ENCODE data around the gene SCRN3. TPM values are rescaled to one million over a fixed set of nuclear protein-coding genes. Genes with fewer than 3 reads are reported as not detected.
"Not testable (repeated sequence)": the region's sequence is repeated elsewhere in the genome, so short reads cannot be mapped to it uniquely, and the experiment has no call there.

Gene SCRN3, protein sequence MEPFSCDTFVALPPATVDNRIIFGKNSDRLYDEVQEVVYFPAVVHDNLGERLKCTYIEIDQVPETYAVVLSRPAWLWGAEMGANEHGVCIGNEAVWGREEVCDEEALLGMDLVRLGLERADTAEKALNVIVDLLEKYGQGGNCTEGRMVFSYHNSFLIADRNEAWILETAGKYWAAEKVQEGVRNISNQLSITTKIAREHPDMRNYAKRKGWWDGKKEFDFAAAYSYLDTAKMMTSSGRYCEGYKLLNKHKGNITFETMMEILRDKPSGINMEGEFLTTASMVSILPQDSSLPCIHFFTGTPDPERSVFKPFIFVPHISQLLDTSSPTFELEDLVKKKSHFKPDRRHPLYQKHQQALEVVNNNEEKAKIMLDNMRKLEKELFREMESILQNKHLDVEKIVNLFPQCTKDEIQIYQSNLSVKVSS
- total RNA-seq (10 to 100 TPM; 13.9 to 22.6 TPM), polyA plus RNA-seq (10 to 100 TPM; 12.7 to 19.3 TPM)
- long read RNA-seq, donor 1, partial matches to known transcripts = 0 of 12 reads
- long read RNA-seq, donor 1, other reads (novel, unspliced or antisense) = 8 of 12 reads
- long read RNA-seq, donor 2, partial matches to known transcripts = 0 of 5 reads
- long read RNA-seq, donor 2, other reads (novel, unspliced or antisense) = 4 of 5 reads

- 0 to 1% methylated on average over 35 of the region's 35 CpGs for WGBS, 2 donors
- Histone ChIP-seq H3K36me3 (ENCODE audit: control insufficient read depth in 1 of 2, insufficient read depth in 2 of 2, low read length in 1 of 2) (no peaks in the 10 kb centered on the region), H3K4me1 (ENCODE audit: control insufficient read depth in 1 of 2, insufficient read depth in 2 of 2, low read length in 2 of 2) (peaks cover 1 to 3% of the 10 kb centered on the region in 2 donors), H3K4me3 (ENCODE audit: low read length in 2 of 2) (peak within 1 kb of the TSS; percentile 79 to 99), H3K9me3 (ENCODE audit: control insufficient read depth, low read length) (no peaks in the 10 kb centered on the region), H3K27me3 (ENCODE audit: control insufficient read depth in 1 of 2, insufficient read depth in 2 of 2, low read length in 1 of 2) (no peaks in the 10 kb centered on the region), H3K27ac (ENCODE audit: low read depth in 1 of 2, low read length in 2 of 2) (peak within 1 kb of the TSS in 1 of 2 donors; percentile 91)
- DNase-seq (peak; percentile 80 to 85), ATAC-seq (ENCODE audit: low FRiP score) (peak; percentile 93)
- intact Hi-C loops (cut with DNase I) = loop anchor here in 1 of 2 donors (2.0 kb wide), 1 partner anchor 41 kb away; no protein-coding TSS in a partner anchor
Measured at GRCh38 chr2:174395284-174395968, at the start of gene SCRN3. TSS of gene SCRN3 (plus strand) at chr2:174395730. CDS start at chr2:174398284, 2,554 bp downstream.

DNA sequence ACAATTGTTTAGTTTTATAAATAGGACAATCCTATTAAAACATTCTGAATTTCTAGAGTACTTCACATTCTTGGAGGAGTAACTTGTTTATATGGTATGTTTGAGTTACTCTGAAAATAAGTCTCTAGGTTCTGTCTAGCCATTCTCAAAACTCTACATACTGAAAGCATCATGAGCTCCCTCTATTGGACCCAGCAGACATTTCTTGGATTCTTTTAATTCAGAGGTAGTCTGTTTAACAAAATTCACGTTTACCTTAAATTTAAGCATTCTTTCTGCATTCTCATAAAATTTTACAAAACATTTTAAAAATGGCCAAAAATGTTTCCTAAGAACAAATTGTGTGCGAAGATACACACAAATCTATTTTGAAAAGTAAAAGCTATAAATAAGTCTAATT lies 45.5 kb upstream of the SCRN3 start:
- Histone ChIP-seq H3K36me3 (ENCODE audit: control insufficient read depth in 1 of 2, insufficient read depth in 2 of 2, low read length in 1 of 2) (peaks cover 3 to 4% of the 10 kb centered on the region in 2 donors), H3K27ac (ENCODE audit: low read depth in 1 of 2, low read length in 2 of 2) (no peak overlapping the region), H3K4me1 (ENCODE audit: control insufficient read depth in 1 of 2, insufficient read depth in 2 of 2, low read length in 2 of 2) (no peaks in the 10 kb centered on the region), H3K4me3 (ENCODE audit: low read length in 2 of 2) (no peak overlapping the region), H3K27me3 (ENCODE audit: control insufficient read depth in 1 of 2, insufficient read depth in 2 of 2, low read length in 1 of 2) (no peaks in the 10 kb centered on the region), H3K9me3 (ENCODE audit: control insufficient read depth, low read length) (no peaks in the 10 kb centered on the region)
- WGBS, 2 donors = 66 to 74% methylated on average over 2 of the region's 2 CpGs
- no peak for ATAC-seq (ENCODE audit: low FRiP score)
- DNase-seq = no peak
- intact Hi-C loops (cut with DNase I) = no loop called here

- WGBS, 2 donors = 89 to 94% methylated on average over 2 of the region's 2 CpGs
Measured at GRCh38 chr2:174350593-174351181, 44.8 kb upstream of the SCRN3 start.

DNA sequence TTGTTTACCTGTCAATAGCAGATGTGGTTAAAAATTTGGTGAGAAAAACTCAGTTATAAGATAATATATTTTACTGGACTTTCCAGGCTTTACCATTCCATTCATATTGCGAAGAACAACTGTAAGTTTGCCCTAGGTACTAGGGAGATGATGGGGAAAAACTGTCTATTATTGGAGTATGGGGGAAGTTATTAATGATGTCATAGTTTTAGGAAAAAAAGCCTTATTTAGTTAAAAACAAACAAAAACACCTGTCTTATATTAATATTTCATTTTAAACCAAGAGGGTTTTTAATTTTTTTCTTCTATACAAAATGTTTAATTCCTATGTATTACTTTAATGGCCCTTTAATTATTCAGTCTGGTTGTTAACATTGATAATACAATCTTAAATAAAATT lies 42.5 kb upstream of the SCRN3 start:
- 97 to 100% methylated on average over 1 of the region's 1 CpG for WGBS, 2 donors
- no peak for ATAC-seq (ENCODE audit: low FRiP score)

More at GRCh38 chr2:174350593-174351181, 44.8 kb upstream of the SCRN3 start:
- no peaks in the 10 kb centered on the region for H3K4me1 ChIP-seq (ENCODE audit: control insufficient read depth in 1 of 2, insufficient read depth in 2 of 2, low read length in 2 of 2)
- H3K4me3 ChIP-seq (ENCODE audit: low read length in 2 of 2) = no peak overlapping the region
- peaks cover 3 to 4% of the 10 kb centered on the region in 2 donors for H3K36me3 ChIP-seq (ENCODE audit: control insufficient read depth in 1 of 2, insufficient read depth in 2 of 2, low read length in 1 of 2)
- ATAC-seq (ENCODE audit: low FRiP score) = no peak
- no peak for DNase-seq
- H3K27ac ChIP-seq (ENCODE audit: low read depth in 1 of 2, low read length in 2 of 2) = no peak overlapping the region
- H3K27me3 ChIP-seq (ENCODE audit: control insufficient read depth in 1 of 2, insufficient read depth in 2 of 2, low read length in 1 of 2) = no peaks in the 10 kb centered on the region
- H3K9me3 ChIP-seq (ENCODE audit: control insufficient read depth, low read length) = no peaks in the 10 kb centered on the region
- intact Hi-C loops (cut with DNase I) = no loop called here

GRCh38 chr2:174356347-174356746 lies 39.2 kb upstream of the SCRN3 start:
- Histone ChIP-seq H3K27me3 (ENCODE audit: control insufficient read depth in 1 of 2, insufficient read depth in 2 of 2, low read length in 1 of 2) (no peaks in the 10 kb centered on the region), H3K9me3 (ENCODE audit: control insufficient read depth, low read length) (no peaks in the 10 kb centered on the region), H3K36me3 (ENCODE audit: control insufficient read depth in 1 of 2, insufficient read depth in 2 of 2, low read length in 1 of 2) (no peaks in the 10 kb centered on the region), H3K27ac (ENCODE audit: low read depth in 1 of 2, low read length in 2 of 2) (no peak overlapping the region), H3K4me3 (ENCODE audit: low read length in 2 of 2) (no peak overlapping the region), H3K4me1 (ENCODE audit: control insufficient read depth in 1 of 2, insufficient read depth in 2 of 2, low read length in 2 of 2) (no peaks in the 10 kb centered on the region)
- ATAC-seq (ENCODE audit: low FRiP score) = no peak
- DNase-seq = no peak
- WGBS, 2 donors = 95 to 98% methylated on average over 2 of the region's 2 CpGs
- intact Hi-C loops (cut with DNase I) = no loop called here

More for the DNA sequence above, 42.5 kb upstream of the SCRN3 start:
- intact Hi-C loops (cut with DNase I) = no loop called here
- no peaks in the 10 kb centered on the region for H3K9me3 ChIP-seq (ENCODE audit: control insufficient read depth, low read length)
- H3K27me3 ChIP-seq (ENCODE audit: control insufficient read depth in 1 of 2, insufficient read depth in 2 of 2, low read length in 1 of 2) = no peaks in the 10 kb centered on the region
- no peak for DNase-seq
- H3K36me3 ChIP-seq (ENCODE audit: control insufficient read depth in 1 of 2, insufficient read depth in 2 of 2, low read length in 1 of 2) = peaks cover 0 to 3% of the 10 kb centered on the region in 2 donors
- no peak overlapping the region for H3K4me3 ChIP-seq (ENCODE audit: low read length in 2 of 2)
- H3K27ac ChIP-seq (ENCODE audit: low read depth in 1 of 2, low read length in 2 of 2) = no peak overlapping the region
- H3K4me1 ChIP-seq (ENCODE audit: control insufficient read depth in 1 of 2, insufficient read depth in 2 of 2, low read length in 2 of 2) = no peaks in the 10 kb centered on the region

DNA sequence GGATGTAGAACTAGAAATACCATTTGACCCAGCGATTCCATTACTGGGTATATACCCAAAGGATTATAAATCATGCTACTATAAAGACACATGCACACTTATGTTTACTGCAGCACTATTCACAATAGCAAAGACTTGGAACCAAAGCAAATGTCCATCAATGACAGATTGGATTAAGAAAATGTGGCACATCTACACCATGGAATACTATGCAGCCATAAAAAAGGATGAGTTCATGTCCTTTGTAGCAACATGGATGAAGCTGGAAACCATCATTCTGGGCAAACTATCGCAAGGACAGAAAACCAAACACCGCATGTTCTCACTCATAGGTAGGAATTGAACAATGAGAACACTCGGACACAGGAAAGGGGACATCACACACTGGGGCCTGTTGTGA lies 35.9 kb upstream of the SCRN3 start:
- H3K27me3 ChIP-seq (ENCODE audit: control insufficient read depth in 1 of 2, insufficient read depth in 2 of 2, low read length in 1 of 2); H3K4me1 ChIP-seq (ENCODE audit: control insufficient read depth in 1 of 2, insufficient read depth in 2 of 2, low read length in 2 of 2); H3K36me3 ChIP-seq (ENCODE audit: control insufficient read depth in 1 of 2, insufficient read depth in 2 of 2, low read length in 1 of 2); intact Hi-C loops (cut with DNase I); H3K4me3 ChIP-seq (ENCODE audit: low read length in 2 of 2); H3K27ac ChIP-seq (ENCODE audit: low read depth in 1 of 2, low read length in 2 of 2); ATAC-seq (ENCODE audit: low FRiP score); H3K9me3 ChIP-seq (ENCODE audit: control insufficient read depth, low read length); DNase-seq: not testable (repeated sequence)
- WGBS, 2 donors = 98 to 100% methylated on average over 4 of the region's 4 CpGs

GRCh38 chr2:174362949-174363348 lies 32.6 kb upstream of the SCRN3 start:
- no peak overlapping the region for H3K27ac ChIP-seq (ENCODE audit: low read depth in 1 of 2, low read length in 2 of 2)
- DNase-seq (no peak), ATAC-seq (ENCODE audit: low FRiP score) (no peak)
- no peaks in the 10 kb centered on the region for H3K4me1 ChIP-seq (ENCODE audit: control insufficient read depth in 1 of 2, insufficient read depth in 2 of 2, low read length in 2 of 2)
- H3K9me3 ChIP-seq (ENCODE audit: control insufficient read depth, low read length) = no peaks in the 10 kb centered on the region
- intact Hi-C loops (cut with DNase I) = no loop called here
- H3K27me3 ChIP-seq (ENCODE audit: control insufficient read depth in 1 of 2, insufficient read depth in 2 of 2, low read length in 1 of 2) = no peaks in the 10 kb centered on the region
- no peaks in the 10 kb centered on the region for H3K36me3 ChIP-seq (ENCODE audit: control insufficient read depth in 1 of 2, insufficient read depth in 2 of 2, low read length in 1 of 2)
- WGBS, 2 donors = 76 to 91% methylated on average over 1 of the region's 1 CpG
- H3K4me3 ChIP-seq (ENCODE audit: low read length in 2 of 2) = no peak overlapping the region

GRCh38 chr2:174363492-174364225 lies 31.9 kb upstream of the SCRN3 start:
- DNase-seq; ATAC-seq (ENCODE audit: low FRiP score); intact Hi-C loops (cut with DNase I); H3K4me1 ChIP-seq (ENCODE audit: control insufficient read depth in 1 of 2, insufficient read depth in 2 of 2, low read length in 2 of 2); H3K36me3 ChIP-seq (ENCODE audit: control insufficient read depth in 1 of 2, insufficient read depth in 2 of 2, low read length in 1 of 2); H3K27ac ChIP-seq (ENCODE audit: low read depth in 1 of 2, low read length in 2 of 2); H3K4me3 ChIP-seq (ENCODE audit: low read length in 2 of 2); H3K27me3 ChIP-seq (ENCODE audit: control insufficient read depth in 1 of 2, insufficient read depth in 2 of 2, low read length in 1 of 2); H3K9me3 ChIP-seq (ENCODE audit: control insufficient read depth, low read length): not testable (repeated sequence)
- WGBS, 2 donors = 95% methylated on average over 6 of the region's 6 CpGs

Measured in aorta (tissue), 5 donors.